ENCODE measurements around the gene STON2. TPM values are rescaled to one million over a fixed set of nuclear protein-coding genes. Genes with fewer than 3 reads are reported as not detected.

The STON2 gene
- total and polyA plus RNA-seq, 3 experiments from 2014 or later, result 0.22 TPM; not detected in 2

DNA sequence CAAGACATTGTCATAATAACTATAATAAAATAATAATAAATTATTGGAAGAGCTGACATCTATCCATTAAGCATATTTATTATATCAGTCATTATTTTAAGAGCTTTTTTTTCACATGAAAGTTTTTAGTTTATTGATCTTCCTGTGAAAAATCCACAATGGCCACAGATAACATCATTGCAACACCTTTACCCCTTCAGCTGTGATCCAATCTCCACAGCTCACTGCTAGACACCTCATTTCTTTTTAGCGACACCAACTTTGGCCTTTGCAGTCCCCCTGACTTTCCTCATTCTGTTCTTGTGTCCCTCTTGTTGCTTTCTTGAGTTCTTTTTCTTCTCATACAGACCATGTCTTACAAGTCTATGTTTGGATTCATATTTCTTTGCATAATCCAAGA is 67.4 kb downstream of the STON2 start:
- Mint-ChIP-seq H3K9me3 (no peaks in the 10 kb centered on the region), H3K4me3 (no peak overlapping the region), H3K36me3 (no peaks in the 10 kb centered on the region), H3K27ac (no peak overlapping the region), H3K4me1 (no peaks in the 10 kb centered on the region), H3K27me3 (peaks cover 2 to 34% of the 10 kb centered on the region in 2 donors)
- no peak overlapping the region for H3K4me3 ChIP-seq (ENCODE audit: low read length)
- H3K9me3 ChIP-seq (ENCODE audit: low read length), result no peaks in the 10 kb centered on the region
- no peaks in the 10 kb centered on the region for H3K4me1 ChIP-seq (ENCODE audit: insufficient read depth, low read length)
- no peak overlapping the region for H3K27ac ChIP-seq (ENCODE audit: low read depth, low read length)
- CTCF ChIA-PET, result no interaction called here
- no peak for DNase-seq
- no peaks in the 10 kb centered on the region for H3K27me3 ChIP-seq (ENCODE audit: insufficient read depth, low read length, poor library complexity, severe bottlenecking)
- POLR2A ChIA-PET, result no interaction called here
- no peaks in the 10 kb centered on the region for H3K36me3 ChIP-seq (ENCODE audit: insufficient read depth, low read length)

DNA sequence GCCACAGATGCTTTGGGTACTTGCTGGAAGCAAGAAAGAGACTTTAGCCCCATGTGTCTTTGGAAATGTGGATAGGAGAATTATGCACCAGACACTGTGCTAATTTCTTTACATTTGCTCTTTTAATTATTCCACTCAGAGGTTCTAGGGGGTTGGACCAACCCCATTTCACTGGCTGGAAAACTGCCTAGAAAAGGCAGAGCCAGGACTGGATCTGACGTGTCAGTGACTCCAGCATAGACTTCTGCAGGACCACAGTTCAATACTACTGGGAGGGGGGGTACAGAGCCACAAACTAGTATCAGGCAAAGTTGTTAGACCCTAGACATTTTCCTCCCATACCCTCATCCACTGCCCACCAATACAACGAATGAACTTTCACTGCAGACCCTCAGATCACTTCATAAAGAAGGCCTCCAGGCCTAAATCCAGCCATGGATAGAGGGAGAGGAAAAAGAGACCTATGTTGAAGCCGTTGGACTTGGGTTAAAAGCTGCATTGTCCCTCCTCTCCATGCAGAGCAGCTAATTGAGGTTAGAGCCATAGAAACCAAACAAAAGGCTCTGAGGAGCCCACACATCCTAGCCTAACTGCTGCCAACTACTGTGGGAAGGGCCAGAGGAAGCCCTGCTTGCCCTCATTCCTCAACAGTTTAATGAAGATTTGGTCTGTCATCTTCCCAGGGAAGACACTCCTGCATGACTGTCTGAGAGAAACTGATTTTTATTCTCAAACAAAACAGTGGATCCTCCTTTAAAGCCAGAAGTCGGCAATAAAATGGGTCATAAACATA is 68.7 kb downstream of the STON2 start:
- no peak overlapping the region for H3K27ac Mint-ChIP-seq
- Histone ChIP-seq H3K27ac (ENCODE audit: low read depth, low read length) (no peak overlapping the region), H3K4me3 (ENCODE audit: low read length) (no peak overlapping the region), H3K27me3 (ENCODE audit: insufficient read depth, low read length, poor library complexity, severe bottlenecking) (no peaks in the 10 kb centered on the region), H3K9me3 (ENCODE audit: low read length) (no peaks in the 10 kb centered on the region), H3K4me1 (ENCODE audit: insufficient read depth, low read length) (no peaks in the 10 kb centered on the region), H3K36me3 (ENCODE audit: insufficient read depth, low read length) (no peaks in the 10 kb centered on the region)
- H3K4me3 Mint-ChIP-seq, result no peak overlapping the region
- H3K4me1 Mint-ChIP-seq, result no peaks in the 10 kb centered on the region
- H3K36me3 Mint-ChIP-seq, result no peaks in the 10 kb centered on the region
- no peak for DNase-seq
- H3K27me3 Mint-ChIP-seq, result peaks cover 1 to 23% of the 10 kb centered on the region in 2 donors
- CTCF ChIA-PET, result no interaction called here
- H3K9me3 Mint-ChIP-seq, result no peaks in the 10 kb centered on the region
- POLR2A ChIA-PET, result no interaction called here

DNA sequence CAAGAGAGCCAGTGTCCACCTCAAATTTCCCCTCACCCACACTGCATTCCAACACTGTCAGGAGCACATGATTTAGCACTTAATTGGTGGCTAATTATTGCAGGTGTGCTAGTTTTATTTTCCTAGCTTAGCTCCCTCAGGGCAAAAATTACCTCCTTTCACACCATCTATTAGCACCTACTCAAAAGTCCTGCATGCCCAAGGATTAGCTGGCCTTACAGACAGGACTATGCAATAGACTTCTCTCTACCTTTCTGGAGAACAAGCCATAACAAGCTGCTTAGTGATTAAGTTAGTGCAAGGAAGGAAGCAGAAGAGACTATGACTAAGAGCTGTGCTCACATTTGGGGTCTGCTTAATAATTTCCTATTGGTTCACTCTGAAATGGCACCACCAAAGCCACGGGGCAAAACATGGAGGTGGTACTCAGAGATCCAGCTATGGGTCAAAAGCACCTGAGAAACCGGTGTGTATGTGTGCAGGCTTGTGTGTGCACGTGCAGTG is 69.5 kb downstream of the STON2 start:
- Mint-ChIP-seq H3K27me3 (peaks cover 1 to 22% of the 10 kb centered on the region in 2 donors), H3K4me3 (no peak overlapping the region)
- POLR2A ChIA-PET, result no interaction called here

DNA sequence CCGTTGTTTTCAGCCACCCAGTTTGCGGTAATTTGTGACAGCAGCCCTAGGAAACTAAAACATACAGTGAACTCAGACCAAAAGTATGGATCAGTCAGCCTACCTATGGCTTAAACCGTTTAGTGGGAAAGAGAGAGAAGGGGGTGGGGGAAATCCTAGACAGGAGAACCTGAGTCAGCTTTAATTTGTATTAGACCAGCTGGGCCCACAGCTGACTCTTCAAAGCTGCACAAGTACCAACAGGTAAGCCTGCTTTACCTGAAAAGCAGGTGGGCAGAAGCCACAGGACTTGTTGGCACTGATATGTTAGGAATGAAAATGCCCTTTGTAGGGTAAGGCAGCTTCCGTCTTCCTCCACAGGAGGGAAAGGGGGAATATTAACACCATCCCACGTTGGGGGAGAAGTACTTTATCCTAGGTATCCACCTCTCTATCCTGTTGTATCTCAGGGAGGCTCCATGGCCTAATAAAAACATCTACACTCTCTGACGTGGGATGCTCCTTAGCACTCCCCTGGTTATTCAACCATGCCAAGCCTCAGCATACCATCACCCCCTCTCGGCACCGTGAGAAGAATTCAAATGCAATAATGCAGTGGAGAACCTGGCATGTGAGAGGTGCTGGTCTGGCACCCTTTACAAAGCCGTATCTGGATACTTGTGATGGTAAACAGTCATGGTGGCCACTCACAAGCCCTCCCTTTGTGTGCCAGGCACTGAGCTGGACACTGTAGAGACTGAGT is 70.3 kb downstream of the STON2 start:
- peaks cover 0 to 19% of the 10 kb centered on the region in 2 donors for H3K27me3 Mint-ChIP-seq
- Histone ChIP-seq H3K36me3 (ENCODE audit: insufficient read depth, low read length) (no peaks in the 10 kb centered on the region), H3K4me1 (ENCODE audit: insufficient read depth, low read length) (no peaks in the 10 kb centered on the region), H3K4me3 (ENCODE audit: low read length) (no peak overlapping the region), H3K9me3 (ENCODE audit: low read length) (no peaks in the 10 kb centered on the region), H3K27ac (ENCODE audit: low read depth, low read length) (no peak overlapping the region), H3K27me3 (ENCODE audit: insufficient read depth, low read length, poor library complexity, severe bottlenecking) (no peaks in the 10 kb centered on the region)
- H3K27ac Mint-ChIP-seq, result no peak overlapping the region
- no peaks in the 10 kb centered on the region for H3K36me3 Mint-ChIP-seq
- H3K4me3 Mint-ChIP-seq, result peak overlapping the region in 1 of 7 donors; percentile 24
- POLR2A ChIA-PET, result no interaction called here
- no peaks in the 10 kb centered on the region for H3K4me1 Mint-ChIP-seq
- no peaks in the 10 kb centered on the region for H3K9me3 Mint-ChIP-seq
- no peak for DNase-seq
- CTCF ChIA-PET, result no interaction called here

More for the DNA sequence above, 69.5 kb downstream of the STON2 start:
- no peak overlapping the region for H3K27ac Mint-ChIP-seq
- H3K36me3 ChIP-seq (ENCODE audit: insufficient read depth, low read length), result no peaks in the 10 kb centered on the region
- CTCF ChIA-PET, result no interaction called here
- H3K4me1 Mint-ChIP-seq, result no peaks in the 10 kb centered on the region
- no peaks in the 10 kb centered on the region for H3K9me3 ChIP-seq (ENCODE audit: low read length)
- H3K27ac ChIP-seq (ENCODE audit: low read depth, low read length), result no peak overlapping the region
- DNase-seq, result no peak
- no peaks in the 10 kb centered on the region for H3K4me1 ChIP-seq (ENCODE audit: insufficient read depth, low read length)
- H3K36me3 Mint-ChIP-seq, result no peaks in the 10 kb centered on the region
- no peak overlapping the region for H3K4me3 ChIP-seq (ENCODE audit: low read length)
- no peaks in the 10 kb centered on the region for H3K27me3 ChIP-seq (ENCODE audit: insufficient read depth, low read length, poor library complexity, severe bottlenecking)
- no peaks in the 10 kb centered on the region for H3K9me3 Mint-ChIP-seq

DNA sequence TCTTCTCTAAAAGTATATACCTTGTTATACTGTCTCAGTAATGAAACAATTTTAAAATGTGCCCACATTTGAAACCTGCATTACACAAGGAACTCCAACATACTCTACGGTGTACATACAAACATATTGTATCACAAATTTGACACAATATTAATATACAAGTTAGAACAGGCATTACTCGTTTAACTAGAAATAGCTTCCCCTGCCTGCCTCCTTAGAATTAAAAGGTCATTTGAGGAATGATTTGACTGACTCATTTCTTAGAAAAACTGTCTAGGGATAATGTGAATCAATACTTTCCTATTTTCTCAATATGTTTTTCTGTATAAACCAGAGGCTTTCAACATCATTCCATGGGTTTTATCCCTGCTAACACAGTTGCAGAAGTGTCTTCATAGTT is 73.7 kb downstream of the STON2 start:
- H3K9me3 ChIP-seq (ENCODE audit: low read length), result no peaks in the 10 kb centered on the region
- DNase-seq, result no peak
- H3K27me3 ChIP-seq (ENCODE audit: insufficient read depth, low read length, poor library complexity, severe bottlenecking), result no peaks in the 10 kb centered on the region
- Mint-ChIP-seq H3K36me3 (no peaks in the 10 kb centered on the region), H3K9me3 (no peaks in the 10 kb centered on the region), H3K4me1 (no peaks in the 10 kb centered on the region), H3K27me3 (peaks cover 4 to 28% of the 10 kb centered on the region in 2 donors), H3K4me3 (no peak overlapping the region), H3K27ac (no peak overlapping the region)
- POLR2A ChIA-PET, result no interaction called here
- H3K36me3 ChIP-seq (ENCODE audit: insufficient read depth, low read length), result no peaks in the 10 kb centered on the region
- no peaks in the 10 kb centered on the region for H3K4me1 ChIP-seq (ENCODE audit: insufficient read depth, low read length)
- H3K27ac ChIP-seq (ENCODE audit: low read depth, low read length), result no peak overlapping the region
- no peak overlapping the region for H3K4me3 ChIP-seq (ENCODE audit: low read length)
- CTCF ChIA-PET, result no interaction called here

DNA sequence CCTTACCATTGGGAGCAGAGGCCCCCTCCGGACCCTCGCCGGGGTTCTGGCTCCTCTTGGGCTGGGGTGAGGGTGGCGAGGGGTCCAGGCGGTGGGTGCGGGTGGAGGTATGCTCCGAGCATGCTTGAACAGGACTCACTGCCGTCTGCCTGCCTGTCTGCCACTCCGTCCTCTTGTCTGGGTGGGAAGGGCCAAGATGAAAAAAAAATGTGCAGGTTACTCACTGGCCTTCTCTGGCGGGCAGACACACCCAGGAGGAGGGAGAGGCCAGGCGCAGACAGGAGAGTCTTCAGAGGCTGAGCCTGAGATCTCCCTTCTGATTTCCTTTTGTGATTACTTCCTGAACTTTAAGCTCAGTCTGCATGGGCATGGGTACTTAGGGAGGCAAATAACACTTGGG is 76.1 kb downstream of the STON2 start:
- H3K4me3 Mint-ChIP-seq, result no peak overlapping the region
- H3K27me3 Mint-ChIP-seq, result peaks cover 4 to 20% of the 10 kb centered on the region in 2 donors
- no peak overlapping the region for H3K4me3 ChIP-seq (ENCODE audit: low read length)
- H3K9me3 Mint-ChIP-seq, result no peaks in the 10 kb centered on the region
- DNase-seq, result no peak
- CTCF ChIA-PET, result no interaction called here
- H3K4me1 Mint-ChIP-seq, result no peaks in the 10 kb centered on the region
- no peaks in the 10 kb centered on the region for H3K36me3 Mint-ChIP-seq
- no peaks in the 10 kb centered on the region for H3K9me3 ChIP-seq (ENCODE audit: low read length)
- no peak overlapping the region for H3K27ac ChIP-seq (ENCODE audit: low read depth, low read length)
- POLR2A ChIA-PET, result no interaction called here
- H3K27me3 ChIP-seq (ENCODE audit: insufficient read depth, low read length, poor library complexity, severe bottlenecking), result no peaks in the 10 kb centered on the region
- H3K4me1 ChIP-seq (ENCODE audit: insufficient read depth, low read length), result no peaks in the 10 kb centered on the region
- H3K27ac Mint-ChIP-seq, result no peak overlapping the region
- H3K36me3 ChIP-seq (ENCODE audit: insufficient read depth, low read length), result no peaks in the 10 kb centered on the region

DNA sequence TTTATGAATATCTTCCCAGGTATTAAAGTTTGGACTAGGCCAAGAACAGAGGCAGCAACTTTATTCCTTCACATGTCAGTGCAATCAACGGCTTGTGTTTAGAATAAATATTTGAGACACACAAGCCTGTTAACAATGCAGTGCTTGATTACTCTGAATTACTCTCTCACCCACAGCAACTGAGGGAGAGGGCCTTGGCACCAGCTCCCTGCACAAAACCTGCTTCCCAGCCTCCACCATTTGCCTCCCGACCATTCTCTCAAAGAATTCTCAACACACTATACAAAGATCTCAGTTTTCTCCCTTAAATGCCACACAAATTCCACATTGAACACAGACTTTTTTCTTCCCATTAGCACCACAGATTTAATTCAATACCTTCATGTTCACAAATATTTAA is 77.0 kb downstream of the STON2 start:
- Histone ChIP-seq H3K36me3 (ENCODE audit: insufficient read depth, low read length) (no peaks in the 10 kb centered on the region), H3K27me3 (ENCODE audit: insufficient read depth, low read length, poor library complexity, severe bottlenecking) (no peaks in the 10 kb centered on the region), H3K9me3 (ENCODE audit: low read length) (no peaks in the 10 kb centered on the region), H3K4me1 (ENCODE audit: insufficient read depth, low read length) (no peaks in the 10 kb centered on the region), H3K4me3 (ENCODE audit: low read length) (no peak overlapping the region), H3K27ac (ENCODE audit: low read depth, low read length) (no peak overlapping the region)
- Mint-ChIP-seq H3K27me3 (peaks cover 4 to 20% of the 10 kb centered on the region in 2 donors), H3K27ac (no peak overlapping the region), H3K9me3 (no peaks in the 10 kb centered on the region), H3K4me1 (no peaks in the 10 kb centered on the region), H3K36me3 (no peaks in the 10 kb centered on the region), H3K4me3 (no peak overlapping the region)
- ChIA-PET CTCF (no interaction called here), POLR2A (no interaction called here)
- no peak for DNase-seq

DNA sequence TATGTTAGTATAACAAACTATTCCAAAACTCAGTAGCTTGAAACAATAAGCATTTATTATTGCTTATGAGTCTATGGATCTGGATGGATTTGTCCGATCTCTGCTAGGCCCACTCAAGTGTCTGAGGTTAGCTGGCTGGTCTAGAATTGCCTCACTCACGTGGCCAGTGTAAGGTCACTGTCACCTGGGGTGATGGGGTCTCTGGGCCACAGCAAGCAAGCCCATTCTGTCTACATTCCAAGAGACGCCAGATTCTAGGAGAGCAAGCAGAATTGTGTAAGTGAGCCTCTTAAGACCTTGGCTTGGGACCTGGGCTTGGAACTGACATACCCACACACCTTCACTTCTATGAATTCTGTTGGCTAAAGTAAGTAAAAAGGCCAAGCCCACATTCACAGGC is 80.2 kb downstream of the STON2 start:
- Mint-ChIP-seq H3K36me3 (no peaks in the 10 kb centered on the region), H3K4me3 (no peak overlapping the region), H3K27me3 (peaks cover 7 to 24% of the 10 kb centered on the region in 2 donors), H3K27ac (no peak overlapping the region), H3K9me3 (no peaks in the 10 kb centered on the region), H3K4me1 (no peaks in the 10 kb centered on the region)
- no peak for DNase-seq
- ChIA-PET CTCF (no interaction called here), POLR2A (no interaction called here)
- no peaks in the 10 kb centered on the region for H3K4me1 ChIP-seq (ENCODE audit: insufficient read depth, low read length)
- no peaks in the 10 kb centered on the region for H3K9me3 ChIP-seq (ENCODE audit: low read length)
- H3K27me3 ChIP-seq (ENCODE audit: insufficient read depth, low read length, poor library complexity, severe bottlenecking), result no peaks in the 10 kb centered on the region
- no peak overlapping the region for H3K4me3 ChIP-seq (ENCODE audit: low read length)
- no peak overlapping the region for H3K27ac ChIP-seq (ENCODE audit: low read depth, low read length)
- no peaks in the 10 kb centered on the region for H3K36me3 ChIP-seq (ENCODE audit: insufficient read depth, low read length)

Measured in CD8-positive, alpha-beta memory T cell (primary cell).